ENCODE data around the gene NEK2.
"Not testable (repeated sequence)": the region's sequence is repeated elsewhere in the genome, so short reads cannot be mapped to it uniquely, and the experiment has no call there.

The NEK2 gene

DNA sequence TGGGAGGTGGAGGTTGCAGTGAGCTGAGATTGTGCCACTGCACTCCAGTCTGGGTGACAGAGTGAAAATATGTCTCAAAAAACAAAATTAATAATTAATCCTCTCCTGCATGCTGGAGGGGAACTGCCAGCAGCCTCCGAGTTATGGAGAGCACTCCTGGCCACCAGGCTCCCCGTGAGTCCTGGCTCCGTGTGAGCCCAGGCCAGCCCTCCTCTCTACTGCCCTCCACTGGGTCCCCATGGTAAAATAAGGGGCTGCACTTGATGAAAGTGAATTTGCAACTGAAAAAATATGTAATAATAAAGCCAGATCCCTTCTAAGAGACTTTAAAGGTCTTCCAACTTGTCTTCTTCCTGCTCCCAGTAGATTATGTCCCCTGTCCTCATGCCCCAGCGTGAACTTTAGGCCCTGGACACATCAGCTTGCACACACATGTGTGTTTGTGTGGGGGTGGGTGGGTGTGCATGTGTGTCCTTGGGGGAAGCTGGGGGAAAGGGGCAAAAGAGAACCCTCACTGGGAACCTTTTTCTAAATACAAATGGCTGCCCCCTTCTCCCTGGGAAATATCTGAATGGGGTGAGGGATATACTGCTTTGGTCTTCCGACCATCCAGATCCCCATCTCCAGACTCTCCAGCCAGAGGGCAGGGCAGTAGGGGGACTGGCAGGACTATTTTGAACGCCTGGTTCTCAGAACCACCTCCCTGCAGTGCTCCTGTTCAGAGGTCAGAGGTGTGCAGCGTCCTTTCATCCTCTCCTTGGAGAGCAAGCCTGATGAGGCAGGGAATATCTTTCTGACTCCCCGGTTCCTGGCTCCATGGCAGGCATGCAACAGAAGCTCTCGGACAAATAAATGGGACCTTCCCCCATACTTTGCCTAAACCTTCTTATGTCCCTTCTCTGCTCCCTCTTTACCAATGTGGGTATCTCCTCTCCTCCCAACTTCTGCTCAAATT is 26.2 kb downstream of the NEK2 start:
- DNase-seq, result no peak

DNA sequence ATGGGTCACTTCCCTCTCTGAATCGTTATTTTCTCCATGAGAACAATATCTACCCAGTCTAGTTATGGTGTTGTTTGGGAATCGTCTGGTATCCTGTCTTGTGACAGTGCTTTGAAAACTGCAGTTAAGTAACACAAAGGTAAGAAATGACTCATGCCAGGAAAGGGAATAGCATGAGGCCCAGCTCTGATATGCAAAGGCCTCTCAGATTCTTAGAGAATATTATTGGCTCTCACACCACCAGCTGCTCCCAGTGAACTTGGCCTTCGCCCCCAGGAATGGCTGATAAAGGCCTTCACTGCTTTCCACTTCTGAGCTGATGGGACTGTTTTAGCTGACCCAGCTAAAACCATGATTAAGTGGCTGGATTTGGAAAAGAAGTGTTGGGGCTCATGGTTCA is 27.1 kb downstream of the NEK2 start:
- DNase-seq, result no peak

- no peak for DNase-seq
Measured at GRCh38 chr1:211647711-211648121, 27.7 kb downstream of the NEK2 start.

DNA sequence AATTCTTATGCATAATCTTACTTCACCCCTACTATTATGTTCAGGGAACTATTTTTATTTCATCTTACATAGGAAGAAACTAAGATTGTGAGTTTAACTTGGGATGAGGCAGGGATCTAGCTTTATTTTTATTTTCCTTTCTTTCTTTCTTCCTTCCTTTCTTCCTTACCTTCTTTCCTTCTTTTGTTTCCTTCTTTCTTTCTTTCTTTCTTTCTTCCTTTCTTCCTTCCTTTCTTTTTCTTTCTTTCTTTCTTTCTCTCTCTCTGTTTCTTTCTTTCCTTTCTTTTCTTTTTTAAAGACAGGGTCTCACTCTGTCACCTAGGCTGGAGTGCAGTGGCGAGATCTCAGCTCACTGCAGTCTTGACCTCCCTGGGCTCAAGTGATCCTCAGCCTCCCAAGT is 28.9 kb downstream of the NEK2 start:
- no peak for DNase-seq

DNA sequence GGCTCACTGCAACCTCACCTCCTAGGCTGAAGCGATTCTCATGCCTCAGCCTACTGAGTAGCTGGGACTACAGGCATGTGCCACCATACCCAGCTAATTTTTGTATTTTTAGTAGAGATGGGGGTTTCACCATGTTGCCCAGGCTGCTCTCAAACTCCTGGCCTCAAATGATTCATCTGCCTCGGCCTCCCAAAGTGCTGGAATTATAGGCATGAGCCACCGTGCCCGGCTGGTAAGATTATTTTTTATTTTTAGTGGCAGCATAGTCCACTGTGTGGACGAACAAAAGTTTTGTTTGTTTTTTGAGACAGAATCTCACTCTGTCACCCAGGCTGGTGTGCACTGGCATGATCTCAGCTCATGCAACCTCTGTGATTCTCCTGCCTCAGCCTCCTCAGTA is 29.8 kb downstream of the NEK2 start:
- not testable (repeated sequence) for DNase-seq

GRCh38 chr1:211644653-211645052 is 30.8 kb downstream of the NEK2 start:
- no peak for DNase-seq

DNA sequence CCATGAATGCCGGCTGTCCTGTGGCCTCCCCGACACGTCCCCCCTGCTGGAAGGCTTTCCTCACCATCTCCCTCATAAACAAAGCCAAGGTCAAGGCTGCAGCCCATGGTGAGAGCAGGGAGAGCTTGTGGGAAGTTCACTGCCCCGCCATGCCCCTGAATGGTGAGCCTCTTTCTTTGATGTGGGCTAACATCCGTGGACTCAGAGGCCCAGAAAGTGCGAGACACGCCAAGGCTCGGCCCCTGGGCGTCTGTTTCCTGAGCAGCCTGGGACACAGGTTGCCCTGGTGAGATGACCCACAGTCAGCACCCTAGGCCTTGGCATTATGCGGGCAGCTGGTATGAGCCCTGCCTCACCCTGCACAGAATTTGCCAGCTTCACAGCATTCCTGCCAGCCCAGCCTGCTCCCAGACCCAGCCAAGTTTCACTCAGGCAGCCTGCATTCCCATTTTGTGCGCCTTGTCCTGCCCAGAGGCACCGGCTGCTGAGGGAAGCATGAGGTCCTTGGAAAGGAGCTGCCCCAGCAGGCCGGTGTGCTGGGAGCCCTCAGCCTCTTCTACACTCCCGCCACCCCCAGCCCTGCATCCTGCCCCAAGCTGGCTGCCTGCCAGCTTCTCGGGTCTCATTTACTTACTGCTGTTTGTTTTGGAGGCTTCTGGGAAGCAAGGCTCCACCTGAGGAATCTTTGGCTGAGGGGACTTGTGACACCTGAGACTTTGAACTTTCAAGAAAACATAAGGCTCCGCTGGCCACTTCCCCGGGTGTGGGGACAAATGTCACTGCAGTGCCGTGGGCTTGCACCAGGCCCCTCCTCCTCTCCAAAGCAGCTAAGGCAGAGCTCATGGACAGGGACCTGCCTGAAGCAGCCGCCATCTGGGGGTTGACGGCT is 31.9 kb downstream of the NEK2 start:
- DNase-seq, result peak; percentile 66

GRCh38 chr1:211642870-211643269 is 32.6 kb downstream of the NEK2 start:
- no peak for DNase-seq

GRCh38 chr1:211641942-211642341 is 33.5 kb downstream of the NEK2 start:
- no peak for DNase-seq

DNA sequence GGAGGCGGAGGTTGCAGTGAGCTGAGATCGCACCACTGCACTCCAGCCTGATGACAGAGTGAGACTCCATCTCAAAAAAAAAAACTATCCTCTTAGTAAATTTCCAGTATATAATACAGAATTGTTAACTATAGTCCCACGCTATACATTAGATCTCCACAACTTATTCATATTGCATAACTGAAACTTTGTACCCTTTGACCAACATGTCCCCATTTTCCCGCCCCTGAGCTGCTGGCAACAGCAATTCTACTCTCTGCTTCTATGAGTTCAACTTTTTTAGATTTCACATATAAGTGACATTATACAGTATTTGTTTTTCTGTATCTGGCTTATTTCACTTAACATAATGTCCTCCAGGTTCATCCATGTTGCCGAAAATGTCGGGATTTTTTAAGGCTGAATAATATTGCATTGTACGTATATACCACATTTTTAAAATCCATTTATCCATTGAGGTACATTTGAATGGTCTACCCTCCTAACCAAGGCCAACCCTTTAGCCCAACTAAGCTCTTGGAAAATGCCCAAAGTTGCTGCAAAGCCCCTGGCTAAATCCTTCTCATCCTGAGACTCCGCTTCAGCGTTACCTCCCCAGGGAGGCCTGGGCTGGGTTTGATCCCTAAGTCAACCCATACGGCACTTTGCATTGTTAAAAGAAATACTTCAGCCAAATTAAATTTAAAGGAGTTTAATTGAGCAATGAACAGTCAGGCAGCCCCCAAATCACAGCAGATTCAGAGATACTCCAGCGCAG is 34.2 kb downstream of the NEK2 start:
- no peak for DNase-seq

GRCh38 chr1:211640301-211640630 is 35.2 kb downstream of the NEK2 start:
- DNase-seq, result no peak

GRCh38 chr1:211639475-211640300 is 35.7 kb downstream of the NEK2 start:
- no peak for DNase-seq

GRCh38 chr1:211638689-211639101 is 36.7 kb downstream of the NEK2 start:
- no peak for DNase-seq

GRCh38 chr1:211638246-211638645 is 37.2 kb downstream of the NEK2 start:
- DNase-seq, result no peak

DNA sequence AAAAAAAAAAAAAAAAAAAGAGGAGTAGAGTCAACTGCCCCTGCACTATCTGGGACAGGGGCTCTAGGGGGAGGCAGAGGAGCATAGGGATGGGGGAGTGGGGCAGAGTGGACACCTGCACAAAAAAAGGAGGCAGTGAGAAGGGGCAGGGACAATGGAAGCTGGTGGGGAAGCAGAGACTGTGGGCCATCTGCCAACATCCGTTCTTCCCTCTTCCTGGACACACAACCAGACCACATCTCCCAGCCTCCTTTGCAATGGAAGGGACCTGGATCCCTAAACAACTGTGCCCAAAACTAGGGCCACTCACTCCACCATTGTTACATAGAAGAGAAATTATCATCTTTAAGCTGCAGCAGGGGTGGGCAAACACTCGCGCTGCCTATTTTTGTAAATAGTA is 38.4 kb downstream of the NEK2 start:
- no peak for DNase-seq

DNA sequence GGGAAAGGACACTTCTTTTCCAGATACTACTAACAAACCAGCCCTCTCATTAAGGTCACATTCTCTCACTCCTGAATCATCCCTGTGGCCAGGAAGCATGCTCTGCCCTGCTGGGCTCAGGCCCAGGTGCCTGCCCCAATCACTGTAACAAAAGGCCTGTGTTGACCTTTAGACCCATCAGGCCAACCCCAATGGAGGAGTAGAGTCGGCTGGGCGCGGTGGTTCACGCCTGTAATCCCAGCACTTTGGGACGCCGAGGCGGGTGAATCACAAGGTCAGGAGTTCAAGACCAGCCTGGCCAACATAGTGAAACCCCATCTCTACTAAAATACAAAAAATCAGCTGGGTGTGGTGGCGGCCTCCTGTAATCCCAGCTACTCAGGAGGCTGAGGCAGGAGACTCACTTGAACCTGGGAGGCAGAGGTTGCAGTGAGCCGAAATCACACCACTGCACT is 38.8 kb downstream of the NEK2 start:
- not testable (repeated sequence) for DNase-seq

DNA sequence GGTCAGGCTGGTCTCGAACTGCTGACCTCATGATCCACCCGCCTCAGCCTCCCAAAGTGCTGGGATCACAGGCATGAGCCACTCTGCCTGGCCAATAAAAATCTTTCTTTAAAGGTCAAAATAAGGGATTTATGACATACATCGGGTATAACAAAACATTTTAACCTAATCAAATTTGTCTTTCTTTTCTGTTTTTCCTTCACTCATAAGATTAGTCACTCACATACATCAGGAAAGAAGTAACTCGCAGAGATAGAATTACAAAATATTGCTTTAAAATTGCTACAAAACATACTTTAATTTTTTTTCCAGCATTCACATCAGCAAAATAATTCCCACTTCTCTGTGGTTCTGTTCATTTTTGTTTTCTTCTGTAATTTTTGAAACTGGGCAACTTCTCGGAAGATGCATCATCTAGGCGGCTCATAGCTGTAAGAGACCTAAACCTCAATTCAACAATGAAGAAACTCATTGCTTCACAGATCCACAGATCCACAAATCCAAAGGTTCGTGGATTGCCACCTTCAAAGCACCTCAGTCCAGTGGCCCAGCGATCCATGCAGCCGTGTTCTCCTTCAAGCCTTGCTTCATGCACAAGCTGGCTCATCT is 39.7 kb downstream of the NEK2 start:
- no peak for DNase-seq

- no peak for DNase-seq
Measured at GRCh38 chr1:211634931-211635330, 40.5 kb downstream of the NEK2 start.

DNA sequence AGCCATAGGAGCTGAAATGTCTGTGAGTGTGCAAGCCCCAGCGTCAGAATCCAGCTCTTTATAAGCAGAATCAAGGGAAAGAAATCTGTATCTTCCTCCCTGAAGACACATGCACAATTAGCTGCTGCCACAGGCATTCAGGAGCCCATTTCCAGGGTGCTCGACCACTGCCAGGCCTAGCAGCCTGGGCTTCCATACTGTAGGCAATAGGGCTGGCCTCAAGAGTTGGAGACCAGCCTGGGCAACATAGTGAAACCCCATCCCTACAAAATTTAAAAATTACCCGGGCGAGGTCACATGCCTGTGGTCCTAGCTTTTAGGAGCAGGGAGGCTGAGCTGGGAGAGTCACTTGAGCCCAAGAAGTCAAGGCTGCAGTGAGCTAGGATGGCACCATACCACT is 41.0 kb downstream of the NEK2 start:
- DNase-seq, result no peak

DNA sequence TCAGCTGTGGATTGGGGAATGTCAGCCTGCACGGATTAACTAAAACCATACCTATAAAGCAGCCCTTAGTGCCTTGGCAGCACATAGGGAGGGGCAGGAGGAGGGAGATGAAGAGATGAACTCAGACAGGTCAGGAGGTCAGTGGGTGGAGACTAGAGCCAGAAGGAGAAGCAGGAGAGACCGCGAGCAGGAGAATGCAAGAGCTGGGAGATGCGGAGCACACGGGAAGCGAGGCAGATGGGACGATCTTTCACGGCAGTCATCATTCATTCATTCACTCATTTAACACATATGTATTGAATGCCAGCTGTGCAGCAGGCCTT is 41.9 kb downstream of the NEK2 start:
- DNase-seq, result no peak

DNA sequence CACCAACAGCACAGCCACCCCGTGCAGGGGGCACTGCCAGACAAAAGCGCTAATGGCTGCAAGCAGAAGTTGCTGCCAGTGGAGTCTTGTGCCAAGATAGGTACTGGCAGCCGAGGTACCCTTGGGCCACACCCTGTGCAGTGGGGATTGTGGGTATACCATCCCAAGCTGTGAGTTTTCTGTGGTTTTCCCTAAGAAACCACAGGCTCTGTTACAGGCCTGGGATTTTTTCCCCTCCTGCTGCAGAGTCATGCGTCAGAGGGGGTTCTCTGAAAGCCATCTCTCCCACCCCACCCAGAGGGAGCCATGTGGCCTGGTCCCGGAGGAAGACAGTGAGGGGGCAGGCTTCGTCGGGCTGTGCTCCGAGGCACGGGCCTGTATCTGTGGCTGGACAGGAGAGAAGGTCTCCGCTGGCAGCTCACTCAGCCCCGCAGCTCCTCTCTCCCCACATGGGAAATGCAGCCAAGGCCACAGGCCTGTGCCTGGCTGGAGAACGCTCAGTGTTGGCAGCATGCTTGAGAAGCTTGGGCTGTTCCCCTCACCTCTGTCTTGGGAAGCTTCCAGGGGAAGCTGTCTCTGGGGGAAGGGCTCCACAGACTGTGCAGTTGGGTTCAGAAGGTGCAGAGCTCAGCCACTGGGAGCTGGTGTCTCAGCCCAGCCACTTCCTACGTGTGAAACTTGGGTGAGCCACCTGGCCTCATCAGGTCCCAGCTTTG is 42.5 kb downstream of the NEK2 start:
- no peak for DNase-seq

Measured in NCI-H2029 treated with DMSO at 0.1 percent for 48 hours (cell line).